ENCODE measurements around the gene TENM4.

TENM4 gene

DNA sequence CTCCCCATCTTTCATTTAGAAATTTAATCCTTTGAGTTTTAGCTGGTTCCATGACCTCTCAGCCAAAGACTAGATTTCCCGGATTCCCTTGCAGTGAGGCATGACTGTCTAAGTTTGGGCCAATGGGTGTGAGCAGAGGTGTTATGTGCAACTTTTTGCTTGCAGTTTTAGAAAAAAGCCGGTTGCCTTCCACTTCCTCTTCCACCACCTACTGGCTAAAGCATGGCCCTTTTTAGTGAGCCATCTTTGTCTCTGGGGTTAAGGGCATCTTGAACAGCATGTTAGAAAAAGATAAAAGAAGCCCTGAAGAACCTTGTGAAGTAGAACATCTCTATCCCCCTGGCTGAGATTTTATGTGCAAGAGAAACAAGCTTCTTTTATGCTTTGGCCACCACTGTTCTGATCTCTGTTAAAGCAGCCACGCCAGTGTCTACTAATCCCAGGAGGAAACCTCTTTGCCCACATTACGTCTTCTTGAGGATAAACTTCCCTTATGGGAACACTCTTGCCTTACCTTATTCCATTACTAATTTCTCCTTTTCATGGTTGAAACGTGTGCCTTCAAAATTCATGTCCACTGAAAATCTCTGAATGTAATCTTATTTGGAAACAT is 279.9 kb downstream of the TENM4 start:
- no peaks in the 10 kb centered on the region for H3K36me3 ChIP-seq (ENCODE audit: control insufficient read depth, insufficient read depth, low read length)
- H3K9me3 ChIP-seq (ENCODE audit: control insufficient read depth, low read length) = no peaks in the 10 kb centered on the region
- no peaks in the 10 kb centered on the region for H3K27me3 ChIP-seq (ENCODE audit: control insufficient read depth, insufficient read depth, low read length, poor library complexity, severe bottlenecking)
- no peak overlapping the region for H3K4me3 ChIP-seq (ENCODE audit: insufficient read depth, low read depth, low read length)
- no peaks in the 10 kb centered on the region for H3K4me1 ChIP-seq (ENCODE audit: control insufficient read depth, insufficient read depth, low read length)
- WGBS, 2 experiments = 87 to 95% methylated on average over 4 to 5 of the region's 5 CpGs
- no peak overlapping the region for H3K27ac ChIP-seq (ENCODE audit: insufficient read depth, low read depth, low read length, poor library complexity, severe bottlenecking)

DNA sequence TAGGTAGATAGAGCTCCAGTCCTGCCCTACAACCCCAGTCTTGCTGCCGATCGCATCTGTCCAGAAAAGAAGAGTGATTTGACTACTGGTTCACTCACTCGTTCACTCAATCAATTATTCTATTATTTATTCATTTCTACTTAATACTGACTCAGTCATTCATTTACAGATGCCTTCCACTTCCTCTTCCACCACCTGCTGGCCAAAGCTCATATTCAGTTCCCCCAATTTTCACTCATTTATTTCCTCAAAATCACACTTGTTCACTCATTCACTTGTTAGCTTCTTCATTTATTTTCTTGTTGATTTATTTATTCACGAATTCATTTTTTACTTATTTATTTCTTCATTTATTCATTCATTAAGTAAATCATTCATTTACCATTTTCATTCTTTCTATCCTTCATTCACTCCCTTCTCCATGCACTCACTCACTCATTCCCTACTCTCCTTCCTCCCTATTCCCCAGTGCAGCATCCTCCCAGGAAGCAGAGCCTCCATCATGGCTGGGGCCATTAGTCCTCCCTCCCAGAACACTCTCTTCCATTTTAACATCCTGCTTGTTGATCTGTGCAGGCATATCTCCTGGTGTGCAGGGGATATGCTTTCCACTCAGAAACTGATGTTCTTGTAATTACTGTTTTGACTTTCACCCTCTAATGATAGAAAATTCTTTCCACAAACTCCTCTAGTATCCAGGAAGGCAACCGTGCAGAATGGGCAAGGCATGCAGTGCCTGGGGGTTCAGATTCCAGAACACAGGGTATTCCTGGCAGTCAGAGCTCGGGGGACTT is 281.0 kb downstream of the TENM4 start:
- Histone ChIP-seq H3K9me3 (ENCODE audit: control insufficient read depth, low read length) (no peaks in the 10 kb centered on the region), H3K27ac (ENCODE audit: insufficient read depth, low read depth, low read length, poor library complexity, severe bottlenecking) (no peak overlapping the region), H3K36me3 (ENCODE audit: control insufficient read depth, insufficient read depth, low read length) (no peaks in the 10 kb centered on the region), H3K27me3 (ENCODE audit: control insufficient read depth, insufficient read depth, low read length, poor library complexity, severe bottlenecking) (no peaks in the 10 kb centered on the region), H3K4me1 (ENCODE audit: control insufficient read depth, insufficient read depth, low read length) (no peaks in the 10 kb centered on the region), H3K4me3 (ENCODE audit: insufficient read depth, low read depth, low read length) (no peak overlapping the region)
- 91 to 94% methylated on average over 6 of the region's 6 CpGs for WGBS, 2 experiments

DNA sequence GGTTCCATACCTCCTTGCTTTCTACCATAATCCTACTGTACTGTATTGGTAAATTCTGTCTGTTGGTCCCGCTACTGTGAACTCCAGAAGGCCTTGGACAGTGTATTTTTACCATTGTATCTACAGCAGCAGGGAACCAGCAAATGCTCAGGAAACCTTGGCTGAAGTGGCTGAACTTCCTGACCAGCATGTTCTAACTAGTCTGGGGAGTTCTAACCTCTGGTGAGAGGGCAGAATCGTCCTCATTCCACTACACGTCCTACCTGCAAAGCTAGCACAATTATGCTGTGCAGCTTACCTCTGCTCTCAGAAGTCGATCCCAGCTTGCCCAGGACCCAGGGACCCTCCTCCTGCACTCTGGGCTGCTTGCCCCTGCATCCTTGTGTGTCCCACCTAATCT is 283.1 kb downstream of the TENM4 start:
- H3K9me3 ChIP-seq (ENCODE audit: control insufficient read depth, low read length) = no peaks in the 10 kb centered on the region
- WGBS, 2 experiments = 91% methylated on average over 4 of the region's 4 CpGs
- H3K36me3 ChIP-seq (ENCODE audit: control insufficient read depth, insufficient read depth, low read length) = no peaks in the 10 kb centered on the region
- H3K4me1 ChIP-seq (ENCODE audit: control insufficient read depth, insufficient read depth, low read length) = no peaks in the 10 kb centered on the region
- H3K27ac ChIP-seq (ENCODE audit: insufficient read depth, low read depth, low read length, poor library complexity, severe bottlenecking) = no peak overlapping the region
- no peaks in the 10 kb centered on the region for H3K27me3 ChIP-seq (ENCODE audit: control insufficient read depth, insufficient read depth, low read length, poor library complexity, severe bottlenecking)
- no peak overlapping the region for H3K4me3 ChIP-seq (ENCODE audit: insufficient read depth, low read depth, low read length)

DNA sequence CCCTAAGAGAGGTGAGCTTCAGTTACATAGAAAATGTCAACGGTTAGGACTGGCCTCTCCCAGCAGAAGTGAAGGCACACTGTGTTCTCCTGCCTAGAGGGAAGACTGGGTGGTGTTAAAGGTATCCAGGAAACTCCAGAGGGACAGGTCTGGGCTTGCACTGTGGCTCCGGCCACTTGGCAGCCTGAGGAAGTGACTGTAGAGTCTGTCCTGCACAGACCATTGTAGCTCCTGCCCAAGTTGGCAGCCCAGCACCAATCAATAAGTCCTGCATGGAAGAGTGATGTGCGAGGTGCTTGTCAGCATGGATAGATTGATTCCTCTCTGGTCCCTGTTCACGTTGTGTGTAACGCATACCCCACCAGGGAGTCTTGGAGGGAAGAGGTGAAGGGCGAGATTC is 284.8 kb downstream of the TENM4 start:
- Histone ChIP-seq H3K36me3 (ENCODE audit: control insufficient read depth, insufficient read depth, low read length) (no peaks in the 10 kb centered on the region), H3K4me3 (ENCODE audit: insufficient read depth, low read depth, low read length) (no peak overlapping the region), H3K27me3 (ENCODE audit: control insufficient read depth, insufficient read depth, low read length, poor library complexity, severe bottlenecking) (no peaks in the 10 kb centered on the region), H3K27ac (ENCODE audit: insufficient read depth, low read depth, low read length, poor library complexity, severe bottlenecking) (no peak overlapping the region), H3K9me3 (ENCODE audit: control insufficient read depth, low read length) (no peaks in the 10 kb centered on the region), H3K4me1 (ENCODE audit: control insufficient read depth, insufficient read depth, low read length) (no peaks in the 10 kb centered on the region)
- WGBS, 2 experiments = 94% methylated on average over 6 of the region's 6 CpGs

DNA sequence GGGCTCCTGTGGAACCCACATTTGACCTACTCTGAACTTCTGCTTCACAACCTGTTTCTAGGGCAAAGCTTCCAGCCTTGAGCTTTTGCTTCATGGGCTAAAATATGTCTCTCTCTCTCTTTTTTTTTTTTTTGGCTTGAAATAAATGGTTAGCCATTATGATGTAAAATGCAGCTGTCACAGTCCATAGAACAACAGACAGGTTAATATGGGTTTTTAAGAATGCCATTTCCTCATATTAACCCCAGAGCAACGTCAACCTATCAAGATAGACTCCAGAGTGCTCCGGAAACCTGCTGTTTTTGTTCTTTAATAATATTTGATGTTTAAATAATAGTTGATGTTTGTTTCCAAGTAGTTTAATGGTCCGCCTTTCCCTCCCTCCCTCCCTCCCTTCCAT is 285.6 kb downstream of the TENM4 start:
- WGBS, 2 experiments = 96 to 100% methylated on average over 1 to 3 of the region's 3 CpGs
- H3K4me3 ChIP-seq (ENCODE audit: insufficient read depth, low read depth, low read length) = no peak overlapping the region
- no peaks in the 10 kb centered on the region for H3K27me3 ChIP-seq (ENCODE audit: control insufficient read depth, insufficient read depth, low read length, poor library complexity, severe bottlenecking)
- H3K36me3 ChIP-seq (ENCODE audit: control insufficient read depth, insufficient read depth, low read length) = no peaks in the 10 kb centered on the region
- H3K9me3 ChIP-seq (ENCODE audit: control insufficient read depth, low read length) = no peaks in the 10 kb centered on the region
- no peak overlapping the region for H3K27ac ChIP-seq (ENCODE audit: insufficient read depth, low read depth, low read length, poor library complexity, severe bottlenecking)
- no peaks in the 10 kb centered on the region for H3K4me1 ChIP-seq (ENCODE audit: control insufficient read depth, insufficient read depth, low read length)

DNA sequence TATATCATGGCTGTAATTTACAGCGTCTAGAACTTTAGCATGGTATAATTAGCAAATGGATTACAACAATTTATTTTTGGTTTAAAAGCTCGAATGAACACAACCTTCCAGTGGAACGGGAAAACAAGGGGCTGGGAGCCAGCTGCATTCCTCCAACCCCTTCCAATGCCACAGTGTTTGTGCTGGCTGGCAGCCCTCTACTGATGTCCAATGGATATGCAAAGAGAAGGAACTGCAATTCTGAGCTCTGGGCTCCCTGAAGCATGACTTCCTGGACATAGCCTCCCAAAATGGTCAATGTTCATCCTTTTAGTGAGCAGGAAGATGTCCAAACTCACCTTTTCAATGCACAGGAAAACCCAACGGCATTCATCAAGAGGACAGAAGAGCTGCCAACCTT is 288.3 kb downstream of the TENM4 start:
- H3K4me1 ChIP-seq (ENCODE audit: control insufficient read depth, insufficient read depth, low read length) = no peaks in the 10 kb centered on the region
- H3K4me3 ChIP-seq (ENCODE audit: insufficient read depth, low read depth, low read length) = no peak overlapping the region
- no peak overlapping the region for H3K27ac ChIP-seq (ENCODE audit: insufficient read depth, low read depth, low read length, poor library complexity, severe bottlenecking)
- no peaks in the 10 kb centered on the region for H3K27me3 ChIP-seq (ENCODE audit: control insufficient read depth, insufficient read depth, low read length, poor library complexity, severe bottlenecking)
- no peaks in the 10 kb centered on the region for H3K36me3 ChIP-seq (ENCODE audit: control insufficient read depth, insufficient read depth, low read length)
- WGBS, 2 experiments = 92 to 94% methylated on average over 4 of the region's 4 CpGs
- no peaks in the 10 kb centered on the region for H3K9me3 ChIP-seq (ENCODE audit: control insufficient read depth, low read length)

DNA sequence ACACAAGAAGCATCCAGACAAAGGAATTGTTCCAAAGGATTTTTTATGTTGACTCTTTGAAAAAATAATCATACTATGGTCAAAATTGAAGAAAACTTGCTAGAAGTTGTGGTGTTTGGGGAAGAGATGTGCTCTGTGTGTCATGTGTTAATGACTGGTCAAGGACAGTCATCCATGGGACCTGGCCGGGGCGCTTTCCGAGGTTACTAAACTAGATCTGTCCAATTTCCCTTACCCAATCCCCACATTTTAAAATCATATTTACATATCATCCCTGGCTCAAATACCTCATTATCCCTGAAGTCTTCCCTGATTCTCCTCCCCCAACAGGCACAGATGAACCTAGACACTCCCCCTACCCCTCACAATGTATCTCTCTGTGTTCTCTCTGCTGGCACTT is 289.4 kb downstream of the TENM4 start:
- WGBS, 2 experiments = 91 to 94% methylated on average over 3 of the region's 3 CpGs
- H3K4me1 ChIP-seq (ENCODE audit: control insufficient read depth, insufficient read depth, low read length) = no peaks in the 10 kb centered on the region
- H3K27me3 ChIP-seq (ENCODE audit: control insufficient read depth, insufficient read depth, low read length, poor library complexity, severe bottlenecking) = no peaks in the 10 kb centered on the region
- H3K36me3 ChIP-seq (ENCODE audit: control insufficient read depth, insufficient read depth, low read length) = no peaks in the 10 kb centered on the region
- H3K27ac ChIP-seq (ENCODE audit: insufficient read depth, low read depth, low read length, poor library complexity, severe bottlenecking) = no peak overlapping the region
- no peak overlapping the region for H3K4me3 ChIP-seq (ENCODE audit: insufficient read depth, low read depth, low read length)
- no peaks in the 10 kb centered on the region for H3K9me3 ChIP-seq (ENCODE audit: control insufficient read depth, low read length)

DNA sequence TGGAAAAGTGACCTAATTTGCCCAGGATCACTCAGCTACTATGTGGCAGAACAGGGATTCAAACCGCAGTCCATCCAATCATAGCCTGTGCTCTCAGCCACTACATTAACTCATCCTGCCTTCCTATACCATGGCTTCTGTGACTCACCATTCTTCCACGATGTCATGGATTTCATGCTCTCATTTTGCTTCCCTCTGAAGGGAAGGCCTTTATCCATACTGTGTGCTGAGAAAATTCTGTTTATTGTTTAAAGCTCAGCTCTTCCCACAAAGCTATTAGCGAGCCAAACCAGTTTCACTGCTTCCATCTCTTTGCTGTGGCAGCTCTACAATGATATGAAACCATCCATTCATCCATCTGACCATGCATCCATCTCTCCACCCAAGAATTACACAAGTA is 289.9 kb downstream of the TENM4 start:
- no peaks in the 10 kb centered on the region for H3K9me3 ChIP-seq (ENCODE audit: control insufficient read depth, low read length)
- no peaks in the 10 kb centered on the region for H3K36me3 ChIP-seq (ENCODE audit: control insufficient read depth, insufficient read depth, low read length)
- no peak overlapping the region for H3K27ac ChIP-seq (ENCODE audit: insufficient read depth, low read depth, low read length, poor library complexity, severe bottlenecking)
- H3K4me3 ChIP-seq (ENCODE audit: insufficient read depth, low read depth, low read length) = no peak overlapping the region
- no peaks in the 10 kb centered on the region for H3K27me3 ChIP-seq (ENCODE audit: control insufficient read depth, insufficient read depth, low read length, poor library complexity, severe bottlenecking)
- 59 to 63% methylated on average over 3 of the region's 3 CpGs for WGBS, 2 experiments
- H3K4me1 ChIP-seq (ENCODE audit: control insufficient read depth, insufficient read depth, low read length) = no peaks in the 10 kb centered on the region

DNA sequence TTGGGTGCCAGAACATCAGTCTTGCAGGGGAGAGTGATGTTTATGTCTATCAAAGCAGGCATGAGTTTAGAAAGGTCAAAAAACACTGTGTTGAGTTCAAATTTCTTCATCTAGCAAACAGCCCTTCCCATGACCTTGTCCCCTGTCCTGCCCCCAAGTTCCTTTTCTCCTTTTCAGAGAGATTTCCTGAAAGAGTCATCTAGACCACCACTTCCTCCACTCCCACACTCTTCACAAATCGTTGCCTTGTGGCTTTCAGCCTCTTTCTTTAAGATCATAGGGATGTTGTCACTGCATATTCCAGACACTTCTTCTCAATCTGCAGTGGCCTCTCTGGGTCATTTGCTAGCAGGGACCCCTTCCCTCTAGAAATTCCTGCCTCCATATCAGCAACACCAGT is 290.5 kb downstream of the TENM4 start:
- Histone ChIP-seq H3K36me3 (ENCODE audit: control insufficient read depth, insufficient read depth, low read length) (no peaks in the 10 kb centered on the region), H3K27ac (ENCODE audit: insufficient read depth, low read depth, low read length, poor library complexity, severe bottlenecking) (no peak overlapping the region), H3K27me3 (ENCODE audit: control insufficient read depth, insufficient read depth, low read length, poor library complexity, severe bottlenecking) (no peaks in the 10 kb centered on the region), H3K4me3 (ENCODE audit: insufficient read depth, low read depth, low read length) (no peak overlapping the region), H3K4me1 (ENCODE audit: control insufficient read depth, insufficient read depth, low read length) (no peaks in the 10 kb centered on the region), H3K9me3 (ENCODE audit: control insufficient read depth, low read length) (no peaks in the 10 kb centered on the region)
- WGBS, 2 experiments = 85 to 97% methylated on average over 1 of the region's 1 CpG

DNA sequence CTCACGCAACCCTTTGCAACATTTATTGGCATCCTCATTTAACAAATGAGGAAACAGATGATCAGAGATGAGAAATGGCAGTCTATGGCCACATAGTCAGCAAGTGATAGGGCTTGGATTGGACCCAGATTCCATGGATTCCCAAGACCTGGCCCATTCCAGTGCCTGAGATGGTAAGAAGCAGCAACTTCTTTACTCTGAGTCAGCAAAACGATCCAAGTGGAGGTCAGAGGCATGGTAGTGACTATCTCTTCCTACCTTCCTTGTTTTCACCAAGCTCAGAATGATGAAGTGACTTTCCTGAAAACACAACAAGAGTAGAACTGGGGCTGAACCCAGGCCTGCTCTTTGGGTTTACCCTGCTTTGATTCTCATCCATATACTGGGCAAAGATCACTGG is 293.1 kb downstream of the TENM4 start:
- no peaks in the 10 kb centered on the region for H3K36me3 ChIP-seq (ENCODE audit: control insufficient read depth, insufficient read depth, low read length)
- H3K27me3 ChIP-seq (ENCODE audit: control insufficient read depth, insufficient read depth, low read length, poor library complexity, severe bottlenecking) = no peaks in the 10 kb centered on the region
- no peaks in the 10 kb centered on the region for H3K4me1 ChIP-seq (ENCODE audit: control insufficient read depth, insufficient read depth, low read length)
- no peak overlapping the region for H3K27ac ChIP-seq (ENCODE audit: insufficient read depth, low read depth, low read length, poor library complexity, severe bottlenecking)
- WGBS, 2 experiments = 67 to 80% methylated on average over 2 of the region's 2 CpGs
- no peaks in the 10 kb centered on the region for H3K9me3 ChIP-seq (ENCODE audit: control insufficient read depth, low read length)
- H3K4me3 ChIP-seq (ENCODE audit: insufficient read depth, low read depth, low read length) = no peak overlapping the region

All from ectodermal cell (in vitro differentiated cells).